ENCODE measurements around the gene TAF3. TPM values are rescaled to one million over a fixed set of nuclear protein-coding genes. Genes with fewer than 3 reads are reported as not detected.

Gene TAF3
- total RNA-seq, 1 donor from 2014 or later: 11.8 TPM

DNA sequence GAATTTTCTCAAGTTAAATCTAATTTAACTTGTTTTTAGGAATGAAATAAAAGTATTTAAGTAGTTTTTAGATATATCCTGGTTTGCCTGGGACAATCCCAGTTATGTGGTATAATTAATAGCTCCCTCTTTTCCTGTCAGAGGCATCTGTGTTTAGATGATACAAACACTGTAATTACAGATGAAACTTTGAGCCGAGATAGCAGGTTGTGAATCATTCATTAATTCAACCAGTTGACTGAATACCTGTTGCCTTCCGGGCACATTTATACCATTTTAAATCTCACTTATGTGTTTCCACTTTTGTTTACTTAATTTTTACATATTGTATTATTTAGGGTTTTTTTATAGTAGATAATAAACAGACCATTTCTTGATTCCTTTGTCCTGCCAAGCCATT lies 154.1 kb downstream of the TAF3 start:
- H3K36me3 Mint-ChIP-seq (ENCODE audit: low read depth): peaks cover 11% of the 10 kb centered on the region
- H3K9me3 Mint-ChIP-seq: peaks cover 7% of the 10 kb centered on the region
- TF ChIP-seq, protein P1, sequence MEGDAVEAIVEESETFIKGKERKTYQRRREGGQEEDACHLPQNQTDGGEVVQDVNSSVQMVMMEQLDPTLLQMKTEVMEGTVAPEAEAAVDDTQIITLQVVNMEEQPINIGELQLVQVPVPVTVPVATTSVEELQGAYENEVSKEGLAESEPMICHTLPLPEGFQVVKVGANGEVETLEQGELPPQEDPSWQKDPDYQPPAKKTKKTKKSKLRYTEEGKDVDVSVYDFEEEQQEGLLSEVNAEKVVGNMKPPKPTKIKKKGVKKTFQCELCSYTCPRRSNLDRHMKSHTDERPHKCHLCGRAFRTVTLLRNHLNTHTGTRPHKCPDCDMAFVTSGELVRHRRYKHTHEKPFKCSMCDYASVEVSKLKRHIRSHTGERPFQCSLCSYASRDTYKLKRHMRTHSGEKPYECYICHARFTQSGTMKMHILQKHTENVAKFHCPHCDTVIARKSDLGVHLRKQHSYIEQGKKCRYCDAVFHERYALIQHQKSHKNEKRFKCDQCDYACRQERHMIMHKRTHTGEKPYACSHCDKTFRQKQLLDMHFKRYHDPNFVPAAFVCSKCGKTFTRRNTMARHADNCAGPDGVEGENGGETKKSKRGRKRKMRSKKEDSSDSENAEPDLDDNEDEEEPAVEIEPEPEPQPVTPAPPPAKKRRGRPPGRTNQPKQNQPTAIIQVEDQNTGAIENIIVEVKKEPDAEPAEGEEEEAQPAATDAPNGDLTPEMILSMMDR (conservative IDR thresholded peaks at IDR 0.05): no peak
- H3K27ac Mint-ChIP-seq (ENCODE audit: unreplicated experiment): no peak overlapping the region
- no peak for DNase-seq (ENCODE audit: low read depth, low spot score)
- no peaks in the 10 kb centered on the region for H3K4me1 Mint-ChIP-seq
- H3K4me3 Mint-ChIP-seq: no peak overlapping the region
- H3K27me3 Mint-ChIP-seq (ENCODE audit: low read depth): no peaks in the 10 kb centered on the region

DNA sequence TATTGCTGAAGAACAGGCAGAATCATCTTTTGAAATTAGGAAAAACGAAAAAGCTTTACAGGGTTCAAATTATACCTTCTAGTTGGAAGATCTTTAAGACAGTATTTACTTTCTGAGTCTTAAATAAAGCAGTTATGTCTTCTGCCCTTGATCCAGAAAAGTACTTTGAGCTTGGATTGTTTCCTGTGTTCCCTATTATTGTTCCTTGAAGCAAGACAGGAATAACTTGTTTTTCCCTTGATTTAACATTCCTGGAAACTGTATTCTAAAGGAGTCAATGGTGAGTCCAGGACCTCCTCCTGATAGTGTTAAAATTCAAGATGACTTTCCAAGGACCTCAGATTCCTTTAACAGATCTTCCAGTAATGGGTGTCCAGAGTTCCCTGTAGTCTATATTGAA lies 161.9 kb downstream of the TAF3 start:
- TF ChIP-seq, protein P1 (conservative IDR thresholded peaks at IDR 0.05): no peak
- no peak overlapping the region for H3K4me3 Mint-ChIP-seq
- peaks cover 11% of the 10 kb centered on the region for H3K36me3 Mint-ChIP-seq (ENCODE audit: low read depth)
- DNase-seq (ENCODE audit: low read depth, low spot score): no peak
- H3K4me1 Mint-ChIP-seq: no peaks in the 10 kb centered on the region
- H3K27me3 Mint-ChIP-seq (ENCODE audit: low read depth): no peaks in the 10 kb centered on the region
- H3K9me3 Mint-ChIP-seq: peaks cover 3% of the 10 kb centered on the region
- H3K27ac Mint-ChIP-seq (ENCODE audit: unreplicated experiment): no peak overlapping the region

DNA sequence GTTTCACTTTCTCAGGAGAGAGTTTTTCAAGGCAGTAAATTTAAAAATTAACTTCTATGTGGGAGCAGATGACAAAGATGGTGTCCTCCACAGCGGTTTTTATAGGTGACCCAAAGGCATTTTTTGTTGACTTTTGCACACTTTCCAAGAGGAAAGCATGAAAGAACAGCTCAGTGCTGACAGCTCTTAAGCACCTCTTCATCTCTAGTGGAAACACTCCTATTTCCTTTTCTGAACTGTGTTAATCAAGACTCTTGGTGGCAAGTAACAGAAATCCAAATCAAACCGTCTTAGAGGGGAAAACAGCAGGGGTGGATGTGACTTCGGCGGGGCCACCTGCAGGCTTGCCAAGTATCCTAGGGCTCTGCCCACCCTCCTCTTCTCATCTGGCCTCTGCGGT lies 164.4 kb downstream of the TAF3 start:
- Mint-ChIP-seq H3K4me1 (no peaks in the 10 kb centered on the region), H3K36me3 (ENCODE audit: low read depth) (peaks cover 5% of the 10 kb centered on the region)
- DNase-seq (ENCODE audit: low read depth, low spot score): no peak

DNA sequence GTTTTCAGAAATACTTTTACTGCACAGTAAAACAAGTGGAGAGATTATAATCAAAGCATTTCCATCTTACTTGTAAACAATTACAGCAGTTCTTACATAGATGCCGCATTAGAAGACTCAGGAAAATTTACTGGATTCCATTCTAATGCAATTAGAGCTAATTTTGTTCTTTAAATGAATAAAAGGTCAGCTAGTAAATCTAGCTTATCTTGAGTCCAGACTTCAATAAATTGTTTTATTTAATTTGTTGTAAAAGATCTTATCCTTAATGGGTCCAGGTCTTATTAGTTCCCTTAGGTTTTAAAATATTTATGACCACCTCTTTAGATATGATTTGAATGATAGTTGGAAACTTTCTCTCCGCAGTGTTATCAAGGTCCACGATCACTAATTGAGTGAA lies 166.0 kb downstream of the TAF3 start:
- no peaks in the 10 kb centered on the region for H3K36me3 Mint-ChIP-seq (ENCODE audit: low read depth)
- TF ChIP-seq, protein P1 (conservative IDR thresholded peaks at IDR 0.05): no peak

More for the DNA sequence above, 164.4 kb downstream of the TAF3 start:
- Mint-ChIP-seq H3K27ac (ENCODE audit: unreplicated experiment) (no peak overlapping the region), H3K9me3 (no peaks in the 10 kb centered on the region), H3K4me3 (no peak overlapping the region), H3K27me3 (ENCODE audit: low read depth) (no peaks in the 10 kb centered on the region)
- TF ChIP-seq, protein P1 (conservative IDR thresholded peaks at IDR 0.05): no peak

DNA sequence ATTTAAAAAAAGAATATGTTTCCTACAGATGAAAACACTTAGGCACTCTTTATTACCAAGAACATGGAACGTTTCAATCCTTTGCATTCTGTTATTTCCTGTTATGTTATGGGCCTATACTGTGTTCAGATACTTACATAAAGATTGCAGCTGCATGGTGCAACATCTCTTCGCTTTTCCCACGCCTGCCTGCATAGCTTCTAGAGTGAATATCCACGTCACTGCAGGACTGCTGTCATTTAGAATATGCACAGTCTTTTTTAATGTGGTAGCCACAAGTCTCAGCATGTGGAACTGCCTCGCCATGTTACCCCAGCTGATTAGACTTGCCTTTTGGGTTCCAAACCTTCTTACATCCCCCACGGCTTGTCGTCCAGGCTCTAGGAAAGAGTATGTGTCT lies 166.6 kb downstream of the TAF3 start:
- DNase-seq (ENCODE audit: low read depth, low spot score): no peak
- no peak overlapping the region for H3K27ac Mint-ChIP-seq (ENCODE audit: unreplicated experiment)
- H3K4me3 Mint-ChIP-seq: no peak overlapping the region
- no peaks in the 10 kb centered on the region for H3K36me3 Mint-ChIP-seq (ENCODE audit: low read depth)
- H3K9me3 Mint-ChIP-seq: no peaks in the 10 kb centered on the region
- no peaks in the 10 kb centered on the region for H3K4me1 Mint-ChIP-seq
- TF ChIP-seq, protein P1 (conservative IDR thresholded peaks at IDR 0.05): no peak
- no peaks in the 10 kb centered on the region for H3K27me3 Mint-ChIP-seq (ENCODE audit: low read depth)

More for the DNA sequence above, 166.0 kb downstream of the TAF3 start:
- Mint-ChIP-seq H3K27me3 (ENCODE audit: low read depth) (no peaks in the 10 kb centered on the region), H3K9me3 (no peaks in the 10 kb centered on the region), H3K4me1 (no peaks in the 10 kb centered on the region), H3K27ac (ENCODE audit: unreplicated experiment) (no peak overlapping the region), H3K4me3 (no peak overlapping the region)
- DNase-seq (ENCODE audit: low read depth, low spot score): no peak

DNA sequence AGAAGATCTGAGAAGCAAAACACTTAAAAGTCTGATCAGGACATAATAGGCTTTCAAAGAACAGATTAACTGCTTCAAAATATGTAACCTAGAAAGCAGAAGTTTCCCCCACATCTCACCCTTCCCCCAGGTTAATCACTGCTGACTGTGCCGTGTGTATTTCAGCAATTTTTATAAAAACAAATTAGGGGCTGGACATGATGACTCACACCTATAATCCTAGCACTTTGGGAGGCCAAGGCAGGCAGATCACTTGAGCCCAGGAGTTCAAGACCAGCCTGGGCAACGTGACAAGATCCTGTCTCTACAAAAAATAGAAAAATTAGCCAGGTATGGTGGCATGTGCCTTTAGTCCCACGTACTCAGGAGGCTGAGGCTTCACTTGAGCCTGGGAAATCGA lies 168.5 kb downstream of the TAF3 start:
- Mint-ChIP-seq H3K9me3 (no peaks in the 10 kb centered on the region), H3K4me3 (no peak overlapping the region), H3K36me3 (ENCODE audit: low read depth) (no peaks in the 10 kb centered on the region), H3K4me1 (no peaks in the 10 kb centered on the region), H3K27ac (ENCODE audit: unreplicated experiment) (no peak overlapping the region), H3K27me3 (ENCODE audit: low read depth) (no peaks in the 10 kb centered on the region)
- TF ChIP-seq, protein P1 (conservative IDR thresholded peaks at IDR 0.05): no peak
- DNase-seq (ENCODE audit: low read depth, low spot score): no peak
